GM18907 (cell line): ENCODE data around the gene TNS4.

Experiments
- ATAC-seq: cut with Tn5 transposase; IDR thresholded peaks from one replicate; pipeline ENCODE4 v1.9.1; 2021; ENCODE audit warnings: mild to moderate bottlenecking, moderate library complexity; ENCODE audit not compliant: unreplicated experiment

TNS4 gene

DNA sequence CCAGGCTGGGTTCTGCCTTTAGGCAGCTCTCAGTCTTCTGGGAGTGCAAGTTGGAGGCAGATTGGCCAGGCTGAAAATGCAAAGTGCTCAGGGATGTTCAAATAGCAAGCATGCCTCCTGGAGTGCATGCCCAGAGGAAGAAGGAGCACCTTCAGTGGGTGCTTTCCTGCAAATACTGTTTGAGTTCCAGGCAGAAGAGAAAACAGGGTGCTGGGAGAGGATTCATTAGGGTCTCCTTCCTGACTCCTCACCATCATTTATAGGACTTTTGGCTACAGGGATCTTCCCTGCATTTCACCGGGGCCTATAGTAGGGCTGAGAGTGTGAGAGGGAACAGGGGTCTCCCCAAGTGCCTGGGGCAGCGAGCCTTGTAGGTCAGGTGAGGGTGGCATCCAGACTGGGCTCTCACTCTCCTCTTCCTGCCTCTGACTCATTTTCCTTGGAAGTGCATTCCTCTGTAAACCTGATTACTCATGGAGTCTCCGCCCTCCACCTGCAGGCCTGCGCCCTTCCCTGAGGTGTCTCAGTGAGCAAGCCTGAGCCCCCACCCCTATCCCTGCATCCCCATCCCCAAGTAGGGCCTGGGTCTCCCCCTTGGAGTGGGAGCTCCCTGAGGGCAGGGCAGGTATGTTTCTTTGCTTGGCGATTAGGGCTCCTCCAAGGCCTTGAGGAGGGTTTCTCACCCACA lies 17.1 kb upstream of the TNS4 start:
- no peak for ATAC-seq

DNA sequence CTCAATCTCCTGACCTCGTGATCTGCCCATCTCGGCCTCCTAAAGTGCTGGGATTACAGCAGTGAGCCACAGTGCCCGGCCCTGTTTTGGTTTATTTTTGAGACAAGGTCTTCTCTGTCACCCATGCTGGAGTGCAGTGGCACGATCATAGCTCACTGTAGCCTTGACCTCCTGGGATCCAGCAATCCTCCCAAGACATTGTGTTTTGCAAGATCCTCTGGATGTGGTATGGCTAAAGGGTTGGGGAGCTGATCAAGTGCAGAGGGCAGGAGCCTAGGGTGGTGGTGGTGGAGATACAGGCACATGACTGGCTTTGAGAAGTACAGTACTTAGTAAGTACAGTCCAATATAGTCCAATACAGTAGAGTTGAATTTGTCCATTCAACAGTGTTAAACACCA lies 16.6 kb upstream of the TNS4 start:
- no peak for ATAC-seq

GRCh38 chr17:40517286-40517662 lies 15.9 kb upstream of the TNS4 start:
- ATAC-seq = no peak

GRCh38 chr17:40516581-40517285 lies 15.3 kb upstream of the TNS4 start:
- ATAC-seq = peak; percentile 81

DNA sequence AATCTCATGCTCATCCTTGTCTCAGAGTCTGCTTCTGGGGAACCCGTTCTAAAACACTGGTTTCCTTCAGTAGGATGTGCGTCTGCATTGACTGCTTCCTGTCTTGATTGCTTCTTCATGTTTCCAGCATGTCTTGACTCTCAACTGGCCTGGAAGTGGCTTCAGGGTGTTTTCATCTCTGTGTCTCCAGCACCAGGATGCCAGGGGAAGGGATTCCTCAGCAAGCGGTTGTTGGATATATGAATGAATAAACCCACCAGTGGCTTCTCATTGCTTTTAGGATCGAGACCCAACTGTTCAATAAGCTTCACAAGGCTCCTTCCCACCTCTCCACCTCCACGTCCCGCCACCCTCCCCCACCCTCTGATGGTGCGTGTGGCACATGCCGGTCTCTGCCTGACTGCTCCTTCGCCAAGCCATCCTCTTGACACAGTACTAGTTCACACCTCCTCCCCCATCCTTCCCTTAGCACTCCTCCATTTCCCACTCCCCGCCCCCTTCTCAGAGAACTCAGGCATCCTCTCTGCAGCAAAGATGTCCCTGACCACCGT lies 14.1 kb upstream of the TNS4 start:
- no peak for ATAC-seq

DNA sequence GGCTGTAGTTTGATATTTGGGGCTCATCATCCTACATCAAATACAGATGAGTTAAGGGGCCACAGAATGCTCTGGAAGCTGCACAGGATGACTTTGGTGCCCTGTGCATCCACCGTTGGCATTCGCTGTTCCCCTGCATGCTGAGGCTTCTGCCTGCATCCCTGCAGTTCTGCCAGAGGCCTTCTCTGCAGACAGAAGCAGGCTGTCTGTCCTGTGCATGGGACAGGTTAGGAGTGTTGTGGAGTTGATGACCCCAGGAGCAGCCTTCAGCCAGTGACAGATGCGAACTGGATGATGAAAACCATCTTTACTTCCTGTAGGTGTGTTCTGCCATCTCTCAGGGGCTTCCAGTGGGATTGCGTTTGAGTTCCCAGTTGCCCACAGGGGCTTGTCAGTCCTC lies 13.6 kb upstream of the TNS4 start:
- ATAC-seq = no peak

DNA sequence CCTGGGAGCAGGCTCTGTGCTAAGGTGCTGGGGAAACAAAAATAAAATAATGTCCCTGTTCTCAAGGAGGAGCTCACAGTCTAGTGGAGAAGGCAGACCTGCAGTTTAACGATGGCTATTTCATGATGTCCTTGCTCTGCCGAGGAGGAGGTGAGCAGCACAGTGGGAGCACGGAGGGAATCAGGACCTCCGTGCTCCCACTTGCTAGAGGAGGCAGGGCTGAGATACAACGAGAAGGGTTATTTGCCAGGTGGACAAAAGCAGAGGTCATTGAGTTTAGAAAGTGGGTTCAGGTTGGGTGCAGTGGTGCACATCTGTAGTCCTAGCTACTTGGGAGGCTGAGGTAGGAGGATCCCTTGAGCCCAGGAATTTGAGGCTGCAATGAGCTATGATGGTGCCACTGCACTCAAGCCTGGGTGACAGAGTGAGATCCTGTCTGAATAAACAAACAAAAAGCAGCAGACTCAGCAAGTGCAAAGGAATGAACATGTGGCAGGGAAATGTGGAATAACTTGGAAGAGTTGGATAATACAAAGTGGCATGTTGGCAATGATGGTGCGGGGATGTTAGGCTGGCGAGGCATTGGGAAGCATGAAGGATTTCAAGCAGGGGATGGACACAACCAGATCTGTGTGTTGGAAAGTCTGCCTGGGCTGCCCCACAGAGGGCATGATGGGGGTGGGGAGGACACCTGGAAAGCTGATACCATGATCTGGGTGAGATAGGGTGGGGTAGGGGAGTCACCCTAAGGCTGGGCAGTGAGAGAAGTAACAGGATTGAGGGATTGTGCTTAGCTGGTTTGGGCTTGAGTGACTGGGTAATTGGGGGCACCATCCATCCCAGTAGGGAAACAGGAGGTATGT lies 12.8 kb upstream of the TNS4 start:
- ATAC-seq = no peak

GRCh38 chr17:40511667-40512220 lies 10.3 kb upstream of the TNS4 start:
- no peak for ATAC-seq

DNA sequence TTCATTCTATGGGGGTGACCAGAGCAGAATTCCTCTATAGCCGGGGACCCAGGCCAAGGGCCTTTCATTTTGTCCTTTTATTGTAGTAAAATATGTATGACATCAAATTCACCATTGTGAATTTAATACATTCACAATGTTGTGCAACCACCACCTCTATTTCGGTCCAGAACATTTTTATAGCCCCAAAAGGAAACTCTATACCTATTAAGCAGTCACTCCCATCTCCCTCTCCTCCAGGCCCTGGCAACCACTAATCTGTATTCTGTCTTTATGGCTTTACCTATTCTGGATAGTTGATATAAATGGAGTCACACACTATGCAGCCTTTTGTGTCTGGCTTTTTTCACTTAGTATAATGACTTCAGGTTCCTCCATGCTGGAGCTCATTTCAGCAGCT lies 9.7 kb upstream of the TNS4 start:
- ATAC-seq = no peak

DNA sequence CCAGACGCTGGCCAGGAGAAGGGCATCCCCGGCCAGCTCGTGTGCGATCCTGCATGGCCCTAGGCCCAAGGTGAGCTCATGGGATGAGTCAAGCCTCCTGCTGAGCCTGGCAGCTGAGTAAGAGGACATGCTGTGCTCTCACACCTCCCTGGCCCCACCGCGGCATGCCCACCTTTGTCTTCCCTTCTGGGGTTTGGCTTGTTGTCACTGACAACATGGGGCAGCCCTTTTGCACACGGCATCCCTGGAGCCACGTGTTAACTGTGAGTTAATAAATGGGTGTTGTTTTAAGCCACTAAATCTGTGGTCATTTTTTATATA lies 8.9 kb upstream of the TNS4 start:
- ATAC-seq = no peak

GRCh38 chr17:40509626-40510327 lies 8.4 kb upstream of the TNS4 start:
- ATAC-seq = no peak

GRCh38 chr17:40506786-40507185 lies 5.4 kb upstream of the TNS4 start:
- no peak for ATAC-seq

GRCh38 chr17:40503154-40503553 lies 1.7 kb upstream of the TNS4 start:
- no peak for ATAC-seq

DNA sequence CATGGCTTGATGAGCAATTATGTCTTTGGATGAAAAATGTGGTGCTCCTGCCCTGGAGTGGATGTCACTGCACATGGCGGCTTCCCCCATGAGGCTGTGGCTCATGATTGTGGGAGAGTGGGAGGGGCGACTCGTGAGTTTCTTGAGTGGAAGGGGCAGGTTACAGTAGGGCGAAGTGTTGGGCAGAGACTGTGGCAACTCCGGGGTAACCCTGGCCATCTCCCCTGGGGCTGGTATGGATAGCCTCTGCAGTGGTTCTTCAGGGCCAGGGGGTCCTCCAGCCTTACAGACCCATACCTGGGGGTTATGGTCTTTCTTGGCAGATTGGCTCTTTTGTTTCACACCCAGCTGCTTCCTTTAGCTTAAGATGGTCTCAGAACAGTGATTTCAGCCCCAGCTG lies 1.3 kb upstream of the TNS4 start:
- no peak for ATAC-seq

DNA sequence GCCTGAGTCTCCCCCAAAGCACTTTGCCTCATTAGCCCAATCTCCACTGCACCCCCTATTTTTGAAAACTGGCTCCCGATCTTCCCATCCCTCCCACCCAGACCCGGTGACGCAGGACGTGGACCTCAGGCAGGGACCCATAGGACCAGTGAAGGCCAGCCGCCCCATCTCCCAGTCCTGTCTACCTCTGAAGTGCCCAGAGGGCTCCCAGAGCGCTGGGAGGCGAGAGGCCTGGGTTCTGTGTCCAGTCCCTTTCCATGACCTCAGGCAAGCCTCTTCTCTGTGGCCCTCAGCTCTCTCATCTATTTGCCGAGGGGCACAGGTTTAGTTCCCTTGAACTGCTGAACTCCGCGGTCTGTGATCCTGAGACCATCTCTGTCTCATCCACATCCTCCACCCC lies 714 bp downstream of the TNS4 start:
- no peak for ATAC-seq

DNA sequence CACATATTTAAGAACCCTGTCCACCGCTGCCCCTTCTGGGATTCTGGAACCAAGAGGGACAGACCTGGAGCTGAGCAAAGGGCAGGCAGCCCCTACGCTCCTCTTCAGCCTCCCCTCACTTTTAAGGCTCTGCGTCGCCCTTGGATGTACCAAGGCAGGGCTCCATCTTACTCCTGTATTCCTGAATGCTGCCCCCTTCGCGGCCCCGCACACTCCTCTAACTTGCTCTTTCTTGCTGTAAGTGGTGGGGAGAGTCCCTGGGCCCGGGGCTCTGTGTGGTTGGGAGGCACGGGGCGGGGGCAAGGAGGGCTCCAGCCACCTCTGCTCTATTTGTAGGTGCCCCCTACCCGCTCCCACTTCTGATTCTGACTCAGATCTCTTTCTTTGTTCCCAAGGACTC lies 1.2 kb downstream of the TNS4 start:
- ATAC-seq = no peak

GRCh38 chr17:40499551-40500189 lies 1.8 kb downstream of the TNS4 start:
- ATAC-seq = no peak

GRCh38 chr17:40498281-40499084 lies 2.9 kb downstream of the TNS4 start:
- no peak for ATAC-seq

- ATAC-seq = no peak
Measured at GRCh38 chr17:40497695-40498094, 3.7 kb downstream of the TNS4 start.
